Body of pancreas (tissue), 4 donors: ENCODE data around the gene SET. TPM values are rescaled to one million over a fixed set of nuclear protein-coding genes. Genes with fewer than 3 reads are reported as not detected.
A peak's percentile ranks its signal among the peaks of the same experiment; 100 is the strongest.

Source experiments
- ATAC-seq: fragments of 150-250 bp; one replicate; pipeline ENCODE4 v1.9.1; 2016
- DNase-seq, 4 donors: peaks; one replicate each; pipeline ENCODE4 v3.0.0-alpha.2; 2019
- H3K27ac ChIP-seq, 4 donors: fragments of 200-600 bp; sonication (generic); 1 replicate in 3 of 4; 2 replicates in 1 of 4; pipeline versions ENCODE4 v1.5.1 to v1.6.1; 2016 to 2019; ENCODE audit warnings: mild to moderate bottlenecking in 1 of 4, mixed read lengths in 1 of 4, moderate library complexity in 1 of 4
- H3K27me3 ChIP-seq, 2 donors: fragments of 200-600 bp; sonication (generic); one replicate each; pipeline ENCODE4 v1.6.0; 2016; ENCODE audit warnings: mild to moderate bottlenecking in 1 of 2
- H3K36me3 ChIP-seq, 2 donors: fragments of 200-600 bp; sonication (generic); replicated peaks in 1 of 2; 2 replicates each; pipeline ENCODE4 v1.5.1; 2016; ENCODE audit warnings: low read depth in 2 of 2; ENCODE audit not compliant: insufficient read depth in 1 of 2
- H3K4me1 ChIP-seq: fragments of 200-600 bp; sonication (generic); one replicate; pipeline ENCODE4 v1.6.0; 2016
- H3K4me3 ChIP-seq, 2 donors: fragments of 200-600 bp; sonication (generic); 1 replicate in 1 of 2; 2 replicates in 1 of 2; pipeline ENCODE4 v1.5.1; 2016 to 2019
- H3K9me3 ChIP-seq, 3 donors: fragments of 200-600 bp; sonication (generic); 1 replicate in 2 of 3; 2 replicates in 1 of 3; pipeline ENCODE4 v1.5.1; 2016
- POLR2A ChIP-seq, 3 donors: fragments of 450-650 bp; IDR thresholded peaks; one replicate each; pipeline ENCODE4 v1.6.1; 2016; ENCODE audit warnings: antibody characterized with exemption in 3 of 3, mild to moderate bottlenecking in 2 of 3
- WGBS, 2 donors: methylation state at CpG; one replicate each; pipeline ENCODE4 v1.1.5; 2017; 5-methylcytosine and 5-hydroxymethylcytosine counted together
- intact Hi-C: fragments of 100-400 bp; cut with DNase I; formaldehyde crosslinking; loops from one replicate; pipeline ENCODE4 v1.15.1; 2023
- total RNA-seq, 2 donors: library from RNA; depleted of rRNA; stranded (reverse); fragments of >200 nt; gene quantifications; one replicate each; pipeline ENCODE4 v1.1.0, GENCODE V29; 2016
- TF ChIP-seq, protein P1 (sequence below), 7 experiments: fragments of 450-650 bp in 4 of 7; fragments of 200-600 bp in 3 of 7; sonication (generic) in 3 of 7; IDR thresholded peaks; one replicate each; pipeline ENCODE4 v1.5.1; 2016 to 2019; ENCODE audit warnings: antibody characterized with exemption in 7 of 7

SET gene
- total RNA-seq, 2 donors from 2014 or later = 70.9 to 87.2 TPM

DNA sequence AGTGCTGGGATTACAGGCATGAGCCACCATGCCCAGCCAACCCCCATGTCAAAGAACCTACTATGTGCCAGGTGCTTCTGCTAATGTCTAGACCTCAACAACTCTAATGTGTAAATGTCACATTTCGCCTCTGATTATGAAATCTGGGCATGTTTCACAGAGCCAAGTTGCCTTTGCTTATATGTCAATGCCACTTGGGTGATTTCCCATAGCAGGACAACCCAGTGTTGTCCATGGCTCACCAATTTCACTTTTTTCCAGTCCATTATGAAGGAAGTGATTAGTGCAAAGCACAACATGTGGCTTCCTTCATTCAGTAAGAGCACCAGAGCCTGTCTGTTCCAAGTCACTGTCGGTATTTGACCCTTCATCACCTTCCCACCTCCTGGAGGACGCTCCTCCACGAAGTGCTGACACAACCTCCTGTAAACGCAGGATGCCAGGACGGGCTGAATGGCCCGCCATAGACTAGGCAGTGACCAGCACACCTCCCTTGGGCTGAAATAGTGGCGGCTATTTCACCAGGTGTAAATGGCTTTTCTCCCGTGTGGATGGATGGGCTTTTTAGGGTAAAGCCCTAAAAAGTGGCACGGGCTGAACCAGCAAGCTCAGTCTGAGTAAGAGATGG lies 12.3 kb downstream of the SET start:
- 55 to 82% methylated on average over 4 to 10 of the region's 10 CpGs for WGBS, 2 donors
- Histone ChIP-seq H3K36me3 (no peaks in the 10 kb centered on the region), H3K27me3 (no peaks in the 10 kb centered on the region), H3K4me3 (no peak overlapping the region), H3K27ac (peak overlapping the region in 3 of 4 donors; percentile 16 to 47 (median 32)), H3K9me3 (no peaks in the 10 kb centered on the region), H3K4me1 (peaks cover 21% of the 10 kb centered on the region)
- ATAC-seq (no peak), DNase-seq (peak in 3 of 4 donors; percentile 22 to 41 (median 26))
- no peak for TF ChIP-seq POLR2A (IDR thresholded peaks at IDR 0.05)
- TF ChIP-seq, protein P1, sequence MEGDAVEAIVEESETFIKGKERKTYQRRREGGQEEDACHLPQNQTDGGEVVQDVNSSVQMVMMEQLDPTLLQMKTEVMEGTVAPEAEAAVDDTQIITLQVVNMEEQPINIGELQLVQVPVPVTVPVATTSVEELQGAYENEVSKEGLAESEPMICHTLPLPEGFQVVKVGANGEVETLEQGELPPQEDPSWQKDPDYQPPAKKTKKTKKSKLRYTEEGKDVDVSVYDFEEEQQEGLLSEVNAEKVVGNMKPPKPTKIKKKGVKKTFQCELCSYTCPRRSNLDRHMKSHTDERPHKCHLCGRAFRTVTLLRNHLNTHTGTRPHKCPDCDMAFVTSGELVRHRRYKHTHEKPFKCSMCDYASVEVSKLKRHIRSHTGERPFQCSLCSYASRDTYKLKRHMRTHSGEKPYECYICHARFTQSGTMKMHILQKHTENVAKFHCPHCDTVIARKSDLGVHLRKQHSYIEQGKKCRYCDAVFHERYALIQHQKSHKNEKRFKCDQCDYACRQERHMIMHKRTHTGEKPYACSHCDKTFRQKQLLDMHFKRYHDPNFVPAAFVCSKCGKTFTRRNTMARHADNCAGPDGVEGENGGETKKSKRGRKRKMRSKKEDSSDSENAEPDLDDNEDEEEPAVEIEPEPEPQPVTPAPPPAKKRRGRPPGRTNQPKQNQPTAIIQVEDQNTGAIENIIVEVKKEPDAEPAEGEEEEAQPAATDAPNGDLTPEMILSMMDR (IDR thresholded peaks at IDR 0.05) = no peak
- intact Hi-C loops = no loop called here

DNA sequence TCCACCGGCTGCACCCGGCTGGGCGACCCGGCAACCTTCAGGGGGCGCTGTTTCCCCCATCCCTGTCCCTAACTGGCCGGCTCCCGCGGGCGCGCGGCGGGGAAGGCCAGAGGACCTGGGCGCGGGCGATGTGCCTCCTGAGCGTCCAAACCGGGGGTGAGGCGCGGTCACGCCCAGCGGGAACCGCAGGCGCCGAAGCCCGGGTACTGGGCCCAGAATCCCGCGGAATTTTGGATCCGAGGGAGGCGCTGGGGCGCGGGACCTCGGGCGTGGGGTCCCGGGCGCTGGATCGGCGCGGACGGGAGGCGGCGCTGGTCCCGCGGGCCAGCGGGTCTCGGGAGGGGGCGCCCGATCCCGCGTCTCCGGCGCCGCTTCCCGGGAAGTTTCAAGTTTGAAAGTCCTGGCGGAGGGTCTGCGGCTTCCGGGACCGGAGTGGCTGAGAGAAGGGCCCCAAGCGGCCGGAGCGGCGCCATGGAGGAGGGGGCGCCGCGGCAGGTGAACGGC lies 13.5 kb downstream of the SET start, which contains the start of gene PKN3:
Gene PKN3, plus strand, starts transcription at position 59 of the 504 bp plus-strand sequence. Its CDS starts 413 bp downstream, at position 472.
- WGBS, 2 donors = 0% methylated on average over 49 of the region's 65 CpGs; no CpG with 5 or more reads in 1 of the 2 donors
- no peaks in the 10 kb centered on the region for H3K36me3 ChIP-seq
- H3K4me1 ChIP-seq = peaks cover 21% of the 10 kb centered on the region
- ATAC-seq (peak; percentile 87), DNase-seq (peak; percentile 85 to 90 (median 87))
- no peaks in the 10 kb centered on the region for H3K27me3 ChIP-seq
- TF ChIP-seq, protein P1 (IDR thresholded peaks at IDR 0.05) = peak; percentile 72 to 89 (median 85)
- TF ChIP-seq POLR2A (IDR thresholded peaks at IDR 0.05) = peak in 2 of 3 donors; percentile 27 to 40
- intact Hi-C loops = no loop called here
- H3K27ac ChIP-seq = peak within 1 kb of the TSS; percentile 33 to 84 (median 68)
- H3K4me3 ChIP-seq = peak within 1 kb of the TSS; percentile 29 to 71
- H3K9me3 ChIP-seq = no peaks in the 10 kb centered on the region

DNA sequence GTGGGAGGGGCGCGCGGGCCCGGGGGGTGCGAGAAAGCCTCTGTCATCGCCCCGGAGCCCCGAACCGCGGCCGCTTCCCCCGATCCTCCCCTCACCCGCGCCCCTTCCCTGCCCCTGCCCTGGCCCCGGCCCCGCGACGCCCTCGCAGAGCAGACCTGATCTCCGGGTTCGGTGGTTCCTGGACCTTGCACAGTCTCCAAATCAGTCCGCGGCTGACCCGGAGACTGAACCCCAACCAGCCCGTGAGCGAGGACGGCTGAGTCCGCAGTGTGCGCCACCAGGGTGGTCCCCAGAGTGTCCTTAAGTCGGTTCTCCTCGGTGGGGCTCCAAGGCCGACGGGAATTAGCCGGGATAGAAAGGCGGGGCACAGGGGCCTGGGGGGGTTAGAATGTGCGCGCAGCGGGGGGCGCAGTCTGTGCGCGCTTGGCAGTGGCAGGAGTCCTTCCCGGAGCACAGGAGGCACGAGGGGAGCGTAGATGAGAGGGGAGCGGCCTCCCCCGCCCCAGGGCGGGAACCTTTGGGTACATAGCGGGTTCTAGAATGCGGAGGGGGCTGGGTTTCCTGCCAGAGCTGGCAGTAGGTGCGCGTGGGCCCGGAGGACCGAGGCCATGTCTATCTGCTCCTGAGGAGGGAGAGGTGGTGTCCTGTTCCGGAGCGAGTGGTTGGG lies 14.1 kb downstream of the SET start:
- peak overlapping the region; percentile 29 to 71 for H3K4me3 ChIP-seq
- peaks cover 21% of the 10 kb centered on the region for H3K4me1 ChIP-seq
- intact Hi-C loops = no loop called here
- DNase-seq (peak in 2 of 4 donors; percentile 43 to 44), ATAC-seq (peak; percentile 31)
- no peaks in the 10 kb centered on the region for H3K9me3 ChIP-seq
- H3K27me3 ChIP-seq = no peaks in the 10 kb centered on the region
- WGBS, 2 donors = 14 to 75% methylated on average over 8 to 46 of the region's 55 CpGs
- H3K36me3 ChIP-seq = no peaks in the 10 kb centered on the region
- TF ChIP-seq, protein P1 (IDR thresholded peaks at IDR 0.05) = no peak
- no peak for TF ChIP-seq POLR2A (IDR thresholded peaks at IDR 0.05)
- peak overlapping the region; percentile 33 to 84 (median 68) for H3K27ac ChIP-seq

DNA sequence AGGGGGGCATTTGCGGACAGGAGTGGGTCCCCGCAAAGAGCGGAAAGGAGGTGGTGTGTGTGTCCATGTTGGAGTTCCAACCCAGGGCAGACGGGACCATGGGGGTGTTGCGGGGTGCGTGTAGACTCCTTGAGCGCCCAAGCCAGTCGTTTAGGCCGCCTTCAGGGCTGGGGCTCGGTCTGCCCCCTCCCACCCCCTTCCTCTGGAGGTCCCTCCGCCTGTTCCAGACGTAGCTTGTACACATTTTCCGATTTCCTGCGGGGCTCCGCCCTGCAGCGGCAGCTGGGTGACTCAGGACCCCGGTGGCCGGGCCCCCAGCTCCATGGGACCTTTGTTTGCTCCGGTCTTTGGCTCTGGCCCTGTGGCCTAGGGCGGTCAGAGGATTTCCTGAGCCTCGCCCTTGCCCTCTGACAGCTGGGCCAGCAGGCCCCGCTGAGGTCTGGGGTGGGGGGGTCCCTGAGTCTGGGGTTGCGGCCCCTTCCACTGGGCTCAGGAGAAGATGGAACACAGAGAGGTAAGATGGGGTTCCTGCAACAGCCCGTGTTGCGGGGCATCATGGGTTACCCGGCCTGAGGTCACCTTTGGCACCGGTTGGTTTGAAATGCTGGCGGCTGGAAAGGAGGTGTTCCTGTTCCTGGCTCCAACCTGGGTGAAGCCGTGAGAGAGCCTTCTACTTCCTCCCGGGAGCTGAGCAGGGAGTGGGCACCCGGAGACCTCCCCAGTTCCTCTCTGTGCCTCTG lies 14.8 kb downstream of the SET start:
- peak; percentile 10 for ATAC-seq
- peak in 3 of 4 donors; percentile 31 to 59 (median 50) for DNase-seq
- Histone ChIP-seq H3K36me3 (no peaks in the 10 kb centered on the region), H3K9me3 (no peaks in the 10 kb centered on the region), H3K4me3 (no peak overlapping the region), H3K4me1 (peaks cover 21% of the 10 kb centered on the region), H3K27ac (peak overlapping the region; percentile 33 to 84 (median 68)), H3K27me3 (no peaks in the 10 kb centered on the region)
- intact Hi-C loops = no loop called here
- peak in 1 of 3 donors; percentile 23 for TF ChIP-seq POLR2A (IDR thresholded peaks at IDR 0.05)
- TF ChIP-seq, protein P1 (IDR thresholded peaks at IDR 0.05) = no peak
- WGBS, 2 donors = 79 to 88% methylated on average over 5 to 27 of the region's 31 CpGs
